Peyer's patch (tissue), 4 donors: ENCODE data around the gene ACSF2.

ENCODE experiments used
- CTCF ChIP-seq, 6 experiments: fragments of 450-650 bp in 4 of 6; fragments of 200-600 bp in 2 of 6; sonication (generic) in 1 of 6; IDR thresholded peaks; one replicate each; pipeline ENCODE4 v1.5.1; 2017 to 2019; ENCODE audit warnings: antibody characterized with exemption in 6 of 6, mild to moderate bottlenecking in 3 of 6, moderate library complexity in 1 of 6
- POLR2A ChIP-seq, 2 donors: fragments of 450-650 bp; IDR thresholded peaks; one replicate each; pipeline ENCODE4 v1.5.1; 2017; ENCODE audit warnings: antibody characterized with exemption in 2 of 2, mild to moderate bottlenecking in 2 of 2, moderate library complexity in 2 of 2

- TF ChIP-seq CTCF (IDR thresholded peaks at IDR 0.05) = no peak
- no peak for TF ChIP-seq POLR2A (IDR thresholded peaks at IDR 0.05)
Observed at GRCh38 chr17:50513495-50513894, 87.5 kb downstream of the ACSF2 start.
